HG03432 (cell line): ENCODE results near the gene SPEM3.

Experiments
- ATAC-seq: cut with Tn5 transposase; IDR thresholded peaks from one replicate; pipeline ENCODE4 v1.9.1; 2021; ENCODE audit warnings: mild to moderate bottlenecking, moderate library complexity; ENCODE audit not compliant: unreplicated experiment

SPEM3 gene

DNA sequence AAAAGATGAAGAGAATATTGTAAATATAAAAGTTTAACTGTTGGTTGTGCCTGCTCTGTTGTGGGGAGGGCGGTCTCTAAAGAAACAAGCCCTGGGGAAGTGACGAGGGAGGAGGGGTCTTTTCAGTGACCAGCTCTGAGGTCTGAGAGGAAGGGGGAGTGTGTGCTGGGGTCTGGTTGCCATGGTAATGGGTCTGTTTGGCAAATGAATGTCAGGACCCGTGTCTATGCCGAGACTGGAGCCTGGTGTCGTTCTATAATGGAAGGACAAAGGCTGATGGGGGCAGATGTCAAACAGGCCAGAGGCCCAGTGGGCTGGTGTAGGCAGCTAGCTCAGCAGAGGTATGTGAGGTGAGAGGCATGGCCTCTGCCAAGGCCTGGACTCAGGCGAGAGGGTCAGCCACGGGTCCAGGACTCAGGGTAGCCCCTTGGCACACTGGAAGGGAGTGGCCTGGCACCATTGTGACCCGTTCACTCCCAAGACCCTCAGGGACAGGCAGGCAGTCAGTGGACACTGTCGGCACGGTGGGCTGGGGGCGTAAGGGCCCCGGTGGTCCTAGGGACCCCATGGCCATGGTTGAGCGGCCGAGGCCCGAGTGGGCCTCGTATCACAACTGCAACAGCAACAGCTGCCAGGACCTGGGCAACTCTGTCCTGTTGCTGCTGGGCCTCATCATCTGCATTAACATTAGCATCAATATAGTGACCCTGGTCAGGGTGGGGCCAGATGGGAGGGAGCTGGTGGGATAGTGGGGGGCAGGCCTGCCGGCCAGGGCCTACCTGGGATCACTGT lies 8.6 kb upstream of the SPEM3 start, which contains the start of gene SPEM1:
TSS of gene SPEM1 (plus strand) at position 506 of the 792 bp plus-strand sequence. CDS start at position 567, 61 bp downstream.
- ATAC-seq = no peak

DNA sequence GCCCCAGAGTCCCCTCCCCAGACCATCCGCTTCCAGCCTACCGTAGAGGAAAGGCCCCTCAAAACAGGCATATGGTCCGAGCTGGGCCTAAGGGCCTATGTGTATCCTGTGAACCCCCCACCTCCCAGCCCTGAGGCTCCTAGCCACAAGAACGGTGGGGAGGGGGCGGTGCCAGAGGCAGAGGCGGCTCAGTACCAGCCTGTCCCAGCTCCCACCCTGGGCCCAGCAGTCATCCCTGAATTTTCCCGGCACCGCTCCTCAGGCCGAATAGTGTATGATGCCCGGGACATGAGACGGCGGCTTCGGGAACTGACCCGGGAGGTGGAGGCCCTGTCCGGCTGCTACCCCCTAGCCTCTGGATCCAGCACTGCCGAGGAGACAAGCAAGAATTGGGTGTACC lies 7.5 kb upstream of the SPEM3 start:
- ATAC-seq = no peak

DNA sequence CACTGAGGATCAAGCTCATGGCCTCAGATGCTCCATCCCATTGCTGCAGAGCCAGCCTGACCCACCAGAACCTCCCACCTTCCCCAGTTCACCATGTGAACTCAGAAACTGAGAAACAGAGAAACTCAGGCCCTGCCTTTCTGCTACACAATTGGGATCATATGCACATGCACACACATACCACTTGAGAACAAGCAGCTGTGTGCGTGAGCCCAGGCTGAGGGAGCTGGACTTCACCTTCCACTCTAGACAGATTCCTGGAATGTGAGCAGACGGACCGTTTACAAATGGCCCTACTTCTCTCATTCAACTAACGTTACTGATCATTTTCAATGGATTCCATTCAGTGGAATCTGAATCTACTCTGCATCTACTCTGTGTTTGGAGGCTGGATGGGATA lies 5.0 kb upstream of the SPEM3 start:
- ATAC-seq = no peak

DNA sequence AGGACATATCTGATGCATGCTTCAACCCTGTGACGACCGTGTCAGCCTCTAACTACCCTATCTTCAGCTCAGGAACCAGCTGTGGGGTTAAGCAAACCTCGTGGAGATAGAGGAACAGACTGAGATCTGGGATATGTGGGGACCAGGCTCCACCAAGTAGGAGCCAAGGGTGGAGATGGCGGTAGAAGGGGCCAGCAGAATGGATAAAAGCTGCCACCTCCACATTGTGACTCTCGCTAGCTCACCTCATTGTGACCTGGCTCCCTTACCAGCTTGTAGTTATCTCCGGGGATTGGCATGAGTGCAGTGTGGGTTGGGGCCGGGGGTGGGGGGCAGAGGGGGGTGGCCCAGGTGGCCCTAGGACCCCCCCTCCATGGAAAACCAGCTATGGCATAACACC lies 3.3 kb upstream of the SPEM3 start, which contains the start of gene SPEM2:
TSS of gene SPEM2 (plus strand) at position 301 of the 400 bp plus-strand sequence. CDS start at position 374, 73 bp downstream.
- ATAC-seq = no peak

DNA sequence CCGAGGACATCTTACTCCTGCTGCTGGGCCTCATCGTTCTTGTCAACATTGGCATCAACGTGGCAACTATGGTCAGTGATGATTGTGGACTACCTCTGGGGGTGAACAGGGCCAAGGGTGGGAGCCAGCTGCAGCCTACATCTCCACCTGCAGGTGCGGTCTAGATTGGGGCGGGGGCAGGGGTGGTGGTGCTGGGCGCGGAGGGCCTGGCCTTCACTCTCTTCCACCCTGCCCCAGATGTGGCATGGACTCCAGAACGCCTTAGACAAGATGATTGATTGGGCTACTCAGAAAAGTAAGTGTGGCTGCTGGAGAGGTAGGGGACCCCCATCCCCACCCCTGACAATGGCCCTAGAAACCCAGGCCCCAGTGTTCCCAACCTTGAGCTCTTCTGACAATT lies 2.9 kb upstream of the SPEM3 start:
- no peak for ATAC-seq

DNA sequence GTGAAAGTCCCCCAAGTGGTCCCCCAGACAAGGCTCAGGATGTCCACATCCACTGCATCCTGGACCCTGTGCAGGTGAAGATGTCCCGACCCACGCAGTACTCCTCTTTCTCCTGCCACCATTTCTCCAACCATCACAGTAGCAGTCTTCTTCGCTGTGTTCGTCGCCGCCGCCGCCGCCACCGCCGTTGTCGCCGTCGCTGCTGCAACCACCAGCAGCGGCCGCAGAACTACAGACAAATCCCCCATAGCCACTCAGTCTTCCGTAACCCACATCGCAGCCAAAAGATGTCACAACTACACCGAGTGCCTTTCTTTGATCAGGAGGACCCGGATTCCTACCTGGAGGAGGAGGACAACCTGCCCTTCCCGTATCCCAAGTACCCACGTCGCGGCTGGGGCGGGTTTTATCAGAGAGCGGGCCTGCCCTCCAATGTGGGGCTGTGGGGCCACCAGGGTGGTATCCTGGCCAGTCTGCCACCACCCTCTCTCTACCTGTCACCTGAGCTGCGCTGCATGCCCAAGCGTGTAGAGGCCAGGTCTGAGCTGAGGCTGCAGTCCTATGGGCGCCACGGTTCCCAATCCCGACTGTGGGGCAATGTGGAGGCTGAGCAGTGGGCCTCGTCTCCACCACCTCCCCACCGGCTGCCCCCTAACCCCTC lies 2.3 kb upstream of the SPEM3 start:
- ATAC-seq = no peak

DNA sequence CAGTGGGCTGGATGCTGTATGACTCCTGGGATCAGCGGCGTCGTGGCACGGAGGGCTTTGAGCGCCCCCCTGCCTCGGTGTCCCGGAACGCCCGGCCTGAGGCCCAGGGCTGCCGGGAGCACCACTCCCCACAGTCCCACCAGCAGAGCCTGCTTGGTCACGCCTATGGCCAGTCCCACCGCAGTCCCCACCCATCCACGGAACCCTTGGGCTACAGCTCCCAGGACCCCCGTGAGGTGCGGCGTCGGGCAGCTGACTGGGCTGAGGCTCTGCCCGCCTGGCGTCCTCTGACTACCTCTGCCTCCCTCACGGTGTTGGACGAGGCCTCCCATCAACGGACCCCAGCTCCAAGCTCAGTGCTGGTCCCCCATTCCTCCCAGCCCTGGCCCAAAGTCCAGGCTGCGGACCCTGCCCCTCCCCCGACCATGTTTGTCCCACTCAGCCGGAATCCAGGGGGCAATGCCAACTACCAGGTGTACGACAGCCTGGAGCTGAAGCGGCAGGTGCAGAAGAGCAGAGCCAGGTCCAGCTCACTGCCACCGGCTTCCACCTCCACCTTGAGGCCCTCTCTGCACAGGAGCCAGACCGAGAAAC lies 1.7 kb upstream of the SPEM3 start:
- ATAC-seq = no peak

DNA sequence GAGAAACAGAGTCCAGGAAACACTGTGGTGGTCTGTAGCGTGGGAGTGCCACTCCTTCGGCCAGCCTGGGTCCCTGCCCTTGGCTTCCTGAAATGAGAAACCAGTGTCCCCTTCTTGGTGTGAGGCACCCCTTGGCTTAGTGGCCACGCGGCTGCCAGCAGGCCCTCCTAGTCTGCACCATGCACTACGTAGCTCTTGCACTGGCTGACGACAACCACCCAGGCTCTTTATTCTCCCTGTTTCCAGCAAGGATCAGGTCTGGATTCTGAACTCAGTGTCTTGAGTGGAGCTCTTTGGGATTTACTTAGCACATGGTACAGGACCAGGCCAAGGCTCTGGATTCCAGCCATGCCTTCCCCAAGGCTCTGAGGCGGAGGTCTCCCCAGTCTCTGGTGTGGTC lies 1.1 kb upstream of the SPEM3 start:
- ATAC-seq = no peak

DNA sequence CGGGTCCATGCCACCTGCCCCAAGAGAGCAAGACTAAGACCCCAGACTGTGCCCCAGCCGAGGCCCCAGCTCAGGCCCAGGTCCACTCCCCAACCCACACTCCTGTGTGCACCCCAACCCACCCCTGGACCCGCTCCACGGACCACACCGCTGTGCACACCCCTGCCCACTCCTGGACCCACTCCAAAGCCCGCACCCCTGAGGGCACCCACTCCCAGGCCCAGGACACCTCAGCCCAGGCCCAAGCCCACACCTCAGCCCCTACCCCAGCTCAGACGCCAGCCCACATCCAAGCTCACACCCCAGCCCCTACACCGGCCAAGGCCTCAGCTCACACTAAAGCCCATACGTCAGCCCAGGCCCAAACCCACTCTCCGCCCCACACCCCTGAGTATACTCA lies 1.1 kb downstream of the SPEM3 start:
- ATAC-seq = no peak

DNA sequence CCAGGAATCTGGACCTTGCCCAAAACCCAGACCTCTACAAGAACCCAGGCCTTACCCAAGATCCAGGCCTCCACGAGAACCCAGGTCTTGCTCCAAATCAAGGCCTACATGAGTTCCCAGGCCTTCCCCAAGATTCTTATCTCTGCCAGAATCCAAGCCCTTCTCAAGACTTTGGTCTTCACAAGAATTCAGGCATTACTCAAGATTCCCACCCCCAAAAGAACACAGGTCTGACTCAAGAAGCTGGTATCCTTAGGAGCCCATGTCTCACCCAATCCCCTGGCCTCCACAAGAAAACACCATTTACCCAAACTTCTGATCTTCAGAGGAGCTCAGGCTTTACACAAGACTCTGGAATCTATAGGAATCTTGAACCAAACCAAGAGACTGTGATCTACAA lies 2.6 kb downstream of the SPEM3 start:
- ATAC-seq = no peak

DNA sequence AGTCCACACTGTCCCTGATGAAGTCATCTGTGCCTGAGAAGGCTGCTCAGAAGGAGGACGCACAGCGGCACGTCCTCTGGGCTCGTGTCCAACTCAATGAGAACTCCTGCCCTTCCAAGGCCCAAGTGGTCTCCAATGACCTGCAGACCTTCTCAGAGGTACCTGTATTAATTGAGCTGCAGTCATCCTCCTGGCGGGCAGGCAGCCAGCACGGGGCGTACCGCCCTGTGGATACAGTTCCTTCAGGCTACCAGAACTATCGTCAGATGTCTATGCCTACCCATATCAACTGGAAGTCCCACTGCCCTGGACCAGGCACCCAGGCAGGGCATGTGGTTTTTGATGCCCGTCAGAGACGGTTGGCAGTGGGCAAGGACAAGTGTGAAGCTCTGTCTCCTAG lies 3.6 kb downstream of the SPEM3 start:
- ATAC-seq = no peak

DNA sequence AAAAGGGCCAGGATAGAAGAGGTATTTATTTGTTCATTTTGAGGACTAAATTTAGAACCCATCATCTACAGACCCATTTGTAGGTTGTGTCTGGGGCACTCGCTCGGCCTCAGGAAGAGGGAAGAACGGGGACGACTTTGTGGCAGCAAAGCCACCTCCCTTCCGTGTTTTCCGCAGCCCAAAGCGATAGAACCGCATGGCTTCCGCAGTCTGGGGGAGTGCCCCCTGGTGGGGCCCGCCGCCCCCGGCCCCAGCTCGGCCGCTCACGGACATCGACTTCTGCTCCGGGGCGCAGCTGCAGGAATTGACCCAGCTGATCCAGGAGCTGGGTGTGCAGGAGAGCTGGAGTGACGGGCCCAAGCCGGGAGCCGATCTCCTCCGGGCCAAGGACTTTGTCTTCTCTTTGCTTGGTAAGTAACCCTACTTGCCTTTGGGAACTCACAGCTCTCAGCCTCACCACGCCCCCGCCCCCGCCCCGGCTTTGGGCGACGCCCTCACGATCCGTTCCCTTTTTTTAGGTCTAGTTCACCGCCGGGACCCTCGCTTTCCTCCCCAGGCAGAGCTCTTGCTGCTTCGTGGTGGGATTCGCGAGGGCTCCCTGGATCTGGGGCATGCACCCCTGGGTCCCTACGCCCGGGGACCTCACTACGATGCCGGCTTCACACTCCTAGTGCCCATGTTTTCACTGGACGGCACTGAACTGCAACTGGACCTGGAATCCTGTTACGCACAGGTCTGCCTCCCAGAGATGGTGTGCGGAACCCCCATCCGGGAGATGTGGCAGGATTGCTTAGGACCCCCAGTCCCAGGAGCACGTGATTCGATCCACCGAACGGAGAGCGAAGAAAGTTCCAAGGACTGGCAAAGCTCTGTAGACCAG lies 7.3 kb downstream of the SPEM3 start:
- ATAC-seq = peak; percentile 23

DNA sequence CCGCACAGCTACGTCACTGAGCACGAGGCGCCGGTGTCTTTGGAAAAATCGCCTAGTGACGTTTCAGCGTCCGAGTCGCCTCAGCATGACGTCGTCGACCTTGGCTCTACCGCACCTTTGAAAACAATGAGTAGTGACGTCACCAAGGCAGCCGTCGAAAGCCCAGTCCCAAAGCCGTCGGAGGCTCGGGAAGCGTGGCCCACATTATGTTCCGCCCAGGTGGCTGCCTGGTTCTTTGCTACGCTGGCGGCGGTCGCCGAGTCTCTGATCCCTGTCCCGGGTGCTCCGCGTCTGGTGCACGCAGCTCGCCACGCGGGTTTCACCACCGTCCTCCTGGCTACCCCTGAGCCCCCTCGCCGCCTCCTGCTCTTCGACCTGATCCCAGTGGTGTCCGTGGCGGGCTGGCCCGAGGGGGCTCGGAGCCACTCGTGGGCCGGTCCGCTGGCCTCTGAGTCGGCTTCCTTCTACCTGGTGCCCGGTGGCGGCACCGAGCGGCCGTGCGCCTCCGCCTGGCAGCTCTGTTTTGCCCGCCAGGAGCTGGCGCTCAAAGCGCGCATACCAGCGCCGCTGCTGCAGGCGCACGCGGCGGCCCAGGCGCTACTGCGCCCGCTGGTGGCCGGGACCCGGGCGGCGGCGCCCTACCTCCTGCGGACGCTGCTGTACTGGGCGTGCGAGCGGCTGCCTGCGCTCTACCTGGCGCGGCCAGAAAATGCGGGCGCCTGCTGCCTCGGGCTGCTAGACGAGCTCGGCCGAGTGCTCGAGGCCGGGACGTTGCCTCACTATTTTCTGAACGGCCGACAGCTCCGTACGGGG lies 8.1 kb downstream of the SPEM3 start:
- ATAC-seq = no peak

DNA sequence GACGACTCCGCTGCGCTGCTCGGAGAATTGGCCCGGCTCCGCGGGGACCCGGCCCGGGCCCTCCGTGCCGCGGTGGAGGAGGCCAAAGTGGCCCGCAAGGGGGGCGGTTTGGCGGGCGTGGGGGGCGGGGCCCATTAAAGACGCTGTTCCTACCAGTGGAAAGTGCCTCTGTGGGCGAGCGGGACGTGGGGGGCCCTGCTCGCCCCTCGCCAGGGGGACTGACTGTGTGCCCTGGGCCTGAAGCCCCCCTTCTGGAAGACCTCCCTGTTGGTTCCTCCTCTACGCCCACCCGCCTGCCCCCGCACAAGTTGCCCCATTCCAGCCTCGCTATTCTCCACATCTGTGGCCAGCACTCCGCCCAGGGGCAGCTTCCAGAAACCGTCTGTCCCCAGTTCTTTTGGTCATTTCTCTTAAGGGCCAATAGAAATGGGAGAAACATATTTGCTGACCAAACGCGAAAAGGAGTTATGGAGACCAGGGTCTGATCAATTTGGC lies 8.8 kb downstream of the SPEM3 start:
- no peak for ATAC-seq

DNA sequence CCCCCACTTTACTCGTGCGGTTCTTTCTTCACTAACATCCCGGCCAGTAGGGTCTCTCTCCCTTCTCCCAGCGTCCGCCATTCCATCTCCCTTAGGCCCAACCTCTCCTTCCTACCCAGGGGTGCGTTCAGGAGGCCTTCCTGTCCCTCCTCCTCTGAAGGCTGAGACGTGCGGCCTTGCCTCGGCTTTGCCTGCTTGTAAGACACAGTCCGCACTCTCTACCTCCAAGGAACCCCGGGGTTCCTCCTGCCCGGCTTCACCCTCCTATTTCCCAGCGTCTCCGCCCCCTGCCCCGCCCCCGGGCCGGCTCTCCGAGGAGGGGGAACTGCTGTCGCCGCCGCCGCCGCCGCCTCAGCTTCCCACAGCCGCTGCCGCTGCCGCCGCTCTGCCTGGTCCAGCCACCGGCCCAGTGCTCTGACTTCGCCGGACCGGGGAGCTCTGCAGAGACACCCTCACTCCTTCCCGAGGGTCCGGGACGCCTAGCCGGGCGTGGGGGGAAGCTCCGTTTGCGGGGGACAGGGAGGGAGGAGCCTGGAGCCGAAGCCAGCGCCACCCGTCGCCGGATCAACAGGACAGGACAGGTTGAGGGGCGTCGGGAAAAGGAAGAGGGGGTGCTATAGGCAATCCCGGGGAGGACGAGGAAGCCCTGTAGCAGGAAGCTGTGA lies 9.4 kb downstream of the SPEM3 start:
- ATAC-seq = no peak

DNA sequence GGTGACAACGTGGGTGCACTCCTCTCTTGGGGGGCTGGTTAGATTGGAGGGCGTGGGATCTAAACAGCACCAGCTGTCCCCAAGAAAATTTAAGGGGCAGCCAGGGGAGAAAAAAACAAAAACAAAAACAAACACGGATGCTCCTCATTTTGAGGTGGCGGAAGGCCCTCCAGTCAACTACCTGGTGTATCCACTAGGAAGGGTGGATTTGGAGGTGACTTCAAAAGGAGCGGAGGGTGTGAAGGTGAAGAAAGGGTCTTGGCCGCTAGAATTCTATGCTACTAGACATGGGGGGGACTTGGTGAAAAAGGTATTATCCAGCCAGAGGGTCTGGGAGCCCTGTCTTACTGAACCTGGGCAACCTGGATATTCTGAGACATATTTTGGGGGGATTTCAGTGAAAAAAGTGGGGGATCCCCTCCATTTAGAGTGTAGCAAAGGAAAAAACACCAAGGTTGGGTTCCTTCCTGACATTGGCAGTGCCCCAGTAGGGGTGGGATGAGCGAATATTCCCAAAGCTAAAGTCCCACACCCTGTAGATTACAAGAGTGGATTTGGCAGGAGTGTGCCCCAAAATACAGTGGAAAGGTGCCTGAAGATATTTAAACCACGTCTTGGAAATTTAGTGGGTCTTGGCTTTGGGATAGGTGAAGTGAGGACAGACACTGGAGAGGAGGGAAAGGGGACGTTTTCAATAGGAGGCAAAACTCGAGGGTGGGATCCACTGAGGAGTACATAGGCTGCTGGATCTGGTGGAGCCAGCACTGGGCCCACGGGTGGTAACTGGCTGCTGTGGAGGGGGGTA lies 10.2 kb downstream of the SPEM3 start:
- ATAC-seq = no peak

DNA sequence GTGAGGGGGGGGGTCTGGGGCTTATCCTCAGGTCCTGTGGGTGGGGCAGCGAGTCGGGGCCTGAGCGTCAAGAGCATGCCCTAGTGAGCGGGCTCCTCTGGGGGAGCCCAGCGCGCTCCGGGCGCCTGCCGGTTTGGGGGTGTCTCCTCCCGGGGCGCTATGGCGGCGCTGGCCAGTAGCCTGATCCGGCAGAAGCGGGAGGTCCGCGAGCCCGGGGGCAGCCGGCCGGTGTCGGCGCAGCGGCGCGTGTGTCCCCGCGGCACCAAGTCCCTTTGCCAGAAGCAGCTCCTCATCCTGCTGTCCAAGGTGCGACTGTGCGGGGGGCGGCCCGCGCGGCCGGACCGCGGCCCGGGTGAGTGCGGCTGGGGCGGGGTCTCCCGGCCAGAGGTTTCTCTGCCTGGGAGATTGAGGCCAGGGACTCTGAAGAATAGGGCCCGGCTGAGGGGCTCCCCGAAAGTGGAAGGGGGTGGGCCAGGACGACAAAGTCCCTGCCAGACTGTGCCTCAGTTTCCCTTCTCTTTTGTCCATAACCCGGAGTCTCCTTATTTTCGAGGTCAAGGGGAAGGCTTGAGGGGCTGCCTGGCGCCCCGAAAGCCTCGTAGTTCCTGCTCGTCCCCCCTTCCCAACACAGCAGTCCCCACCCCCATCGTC lies 10.9 kb downstream of the SPEM3 start, which contains the start of gene FGF11:
TSS of gene FGF11 (plus strand) at position 51 of the 651 bp plus-strand sequence. CDS start at position 160, 109 bp downstream.
- ATAC-seq = no peak
